A673 (cell line): ENCODE measurements around the gene SRGAP2C.
"Not testable (repeated sequence)": the region's sequence is repeated elsewhere in the genome, so short reads cannot be mapped to it uniquely, and the experiment has no call there.

Source experiments
- CTCF ChIP-seq: fragments of 300-800, 200-600 bp; sonication (generic); conservative IDR thresholded peaks from 2 replicates; pipeline ENCODE4 v1.5.1; 2017; ENCODE audit warnings: low read depth, mild to moderate bottlenecking, antibody characterized with exemption, low read length, moderate library complexity, mixed read lengths
- EZH2 ChIP-seq: fragments of 200-600 bp; sonication (generic); IDR thresholded peaks from 2 replicates; pipeline ENCODE4 v1.6.1; 2017; ENCODE audit warnings: borderline replicate concordance, low read depth, mild to moderate bottlenecking, mixed read lengths, antibody characterized with exemption, low read length; ENCODE audit not compliant: poor library complexity, severe bottlenecking

GRCh38 chr1:121397101-121397500 is 212.3 kb downstream of the SRGAP2C start:
- TF ChIP-seq CTCF, EZH2: not testable (repeated sequence)
